Measurements from ENCODE around the gene CEBPA. TPM values are rescaled to one million over a fixed set of nuclear protein-coding genes. Genes with fewer than 3 reads are reported as not detected.

Gene CEBPA
- polyA plus RNA-seq, 1 donor from 2014 or later = 0.15 TPM

- H3K27ac Mint-ChIP-seq = no peak overlapping the region
- H3K4me1 Mint-ChIP-seq = no peaks in the 10 kb centered on the region
- H3K4me3 Mint-ChIP-seq = no peak overlapping the region
Observed at GRCh38 chr19:33279430-33280350, 22.6 kb downstream of the CEBPA start.

GRCh38 chr19:33278403-33279269 lies 23.7 kb downstream of the CEBPA start:
- no peak overlapping the region for H3K27ac Mint-ChIP-seq
- H3K36me3 Mint-ChIP-seq = peaks cover 3% of the 10 kb centered on the region
- no peaks in the 10 kb centered on the region for H3K9me3 Mint-ChIP-seq
- no peak overlapping the region for H3K4me3 Mint-ChIP-seq
- H3K4me1 Mint-ChIP-seq = peaks cover 0 to 2% (median 0%) of the 10 kb centered on the region in 3 donors
- peaks cover 2% of the 10 kb centered on the region for H3K27me3 Mint-ChIP-seq

More at GRCh38 chr19:33279430-33280350, 22.6 kb downstream of the CEBPA start:
- Mint-ChIP-seq H3K9me3 (no peaks in the 10 kb centered on the region), H3K27me3 (peaks cover 2% of the 10 kb centered on the region), H3K36me3 (peaks cover 3% of the 10 kb centered on the region)

- Mint-ChIP-seq H3K4me3 (peak overlapping the region in 1 of 4 donors; percentile 69), H3K27me3 (peaks cover 4% of the 10 kb centered on the region), H3K9me3 (no peaks in the 10 kb centered on the region), H3K27ac (no peak overlapping the region), H3K4me1 (peaks cover 0 to 2% (median 0%) of the 10 kb centered on the region in 3 donors), H3K36me3 (peaks cover 3% of the 10 kb centered on the region)
Observed at GRCh38 chr19:33278023-33278402, 24.3 kb downstream of the CEBPA start.

- H3K9me3 Mint-ChIP-seq = no peaks in the 10 kb centered on the region
- H3K4me3 Mint-ChIP-seq = no peak overlapping the region
- H3K27ac Mint-ChIP-seq = no peak overlapping the region
- peaks cover 0 to 2% (median 0%) of the 10 kb centered on the region in 3 donors for H3K4me1 Mint-ChIP-seq
- H3K27me3 Mint-ChIP-seq = peaks cover 6% of the 10 kb centered on the region
- peaks cover 3% of the 10 kb centered on the region for H3K36me3 Mint-ChIP-seq
Observed at GRCh38 chr19:33277434-33277833, 24.9 kb downstream of the CEBPA start.

GRCh38 chr19:33275933-33276619 lies 26.3 kb downstream of the CEBPA start:
- H3K27ac Mint-ChIP-seq = no peak overlapping the region
- peaks cover 6% of the 10 kb centered on the region for H3K27me3 Mint-ChIP-seq
- peaks cover 0 to 2% (median 0%) of the 10 kb centered on the region in 3 donors for H3K4me1 Mint-ChIP-seq
- no peak overlapping the region for H3K4me3 Mint-ChIP-seq
- H3K36me3 Mint-ChIP-seq = peaks cover 3% of the 10 kb centered on the region
- H3K9me3 Mint-ChIP-seq = no peaks in the 10 kb centered on the region

GRCh38 chr19:33275559-33275932 lies 26.8 kb downstream of the CEBPA start:
- no peak overlapping the region for H3K4me3 Mint-ChIP-seq
- H3K4me1 Mint-ChIP-seq = peaks cover 0 to 2% (median 0%) of the 10 kb centered on the region in 3 donors
- peaks cover 3% of the 10 kb centered on the region for H3K36me3 Mint-ChIP-seq
- peaks cover 6% of the 10 kb centered on the region for H3K27me3 Mint-ChIP-seq
- H3K27ac Mint-ChIP-seq = no peak overlapping the region
- no peaks in the 10 kb centered on the region for H3K9me3 Mint-ChIP-seq

GRCh38 chr19:33274663-33275558 lies 27.4 kb downstream of the CEBPA start:
- Mint-ChIP-seq H3K4me3 (no peak overlapping the region), H3K27ac (no peak overlapping the region), H3K36me3 (peaks cover 3% of the 10 kb centered on the region), H3K4me1 (peaks cover 0 to 2% (median 0%) of the 10 kb centered on the region in 3 donors), H3K9me3 (no peaks in the 10 kb centered on the region), H3K27me3 (peaks cover 6% of the 10 kb centered on the region)

- Mint-ChIP-seq H3K36me3 (peaks cover 3% of the 10 kb centered on the region), H3K27me3 (peaks cover 5% of the 10 kb centered on the region), H3K4me1 (peaks cover 0 to 2% (median 0%) of the 10 kb centered on the region in 3 donors), H3K4me3 (no peak overlapping the region), H3K27ac (peak overlapping the region in 1 of 3 donors; percentile 47), H3K9me3 (no peaks in the 10 kb centered on the region)
Observed at GRCh38 chr19:33273881-33274662, 28.3 kb downstream of the CEBPA start.

- Mint-ChIP-seq H3K4me3 (no peak overlapping the region), H3K9me3 (no peaks in the 10 kb centered on the region), H3K4me1 (peaks cover 0 to 2% (median 0%) of the 10 kb centered on the region in 3 donors), H3K27ac (no peak overlapping the region), H3K36me3 (peaks cover under 1% of the 10 kb centered on the region), H3K27me3 (peaks cover 5% of the 10 kb centered on the region)
Observed at GRCh38 chr19:33273065-33273736, 29.1 kb downstream of the CEBPA start.

- Mint-ChIP-seq H3K4me3 (no peak overlapping the region), H3K27me3 (peaks cover 5% of the 10 kb centered on the region), H3K4me1 (peaks cover 0 to 2% (median 0%) of the 10 kb centered on the region in 3 donors), H3K9me3 (no peaks in the 10 kb centered on the region), H3K36me3 (no peaks in the 10 kb centered on the region), H3K27ac (peak overlapping the region in 1 of 3 donors; percentile 4)
Observed at GRCh38 chr19:33271246-33272021, 30.9 kb downstream of the CEBPA start.

- H3K4me1 Mint-ChIP-seq = peaks cover 0 to 2% (median 0%) of the 10 kb centered on the region in 3 donors
- H3K4me3 Mint-ChIP-seq = peak overlapping the region in 1 of 4 donors; percentile 28
- no peak overlapping the region for H3K27ac Mint-ChIP-seq
- H3K36me3 Mint-ChIP-seq = no peaks in the 10 kb centered on the region
- no peaks in the 10 kb centered on the region for H3K9me3 Mint-ChIP-seq
- H3K27me3 Mint-ChIP-seq = peaks cover 5% of the 10 kb centered on the region
Observed at GRCh38 chr19:33270769-33271168, 31.6 kb downstream of the CEBPA start.

GRCh38 chr19:33269016-33269415 lies 33.3 kb downstream of the CEBPA start:
- Mint-ChIP-seq H3K36me3 (no peaks in the 10 kb centered on the region), H3K27ac (no peak overlapping the region), H3K4me3 (no peak overlapping the region)

More at GRCh38 chr19:33269016-33269415, 33.3 kb downstream of the CEBPA start:
- Mint-ChIP-seq H3K4me1 (peaks cover 0 to 1% (median 0%) of the 10 kb centered on the region in 3 donors), H3K9me3 (no peaks in the 10 kb centered on the region), H3K27me3 (peaks cover 8% of the 10 kb centered on the region)
